Immature natural killer cell (primary cell): ENCODE results near the gene ANKRD44. TPM values are rescaled to one million over a fixed set of nuclear protein-coding genes. Genes with fewer than 3 reads are reported as not detected.
"Not testable (repeated sequence)": the region's sequence is repeated elsewhere in the genome, so short reads cannot be mapped to it uniquely, and the experiment has no call there.

ENCODE experiments used
- DNase-seq, 3 donors: peaks; one replicate each; pipeline ENCODE4 v3.0.0; 2022; ENCODE audit warnings: mixed read lengths in 1 of 3
- H3K27ac Mint-ChIP-seq, 6 donors: one replicate each; pipeline ENCODE4 v1.8.0; 2020; ENCODE audit warnings: mixed read lengths in 6 of 6, mild to moderate bottlenecking in 5 of 6, inconsistent platforms in 4 of 6, moderate library complexity in 3 of 6
- H3K27me3 Mint-ChIP-seq, 3 donors: one replicate each; pipeline ENCODE4 v1.8.0; 2020 to 2021; ENCODE audit warnings: low read depth in 3 of 3, mild to moderate bottlenecking in 3 of 3, mixed read lengths in 3 of 3, moderate library complexity in 3 of 3, inconsistent platforms in 1 of 3
- H3K36me3 Mint-ChIP-seq, 3 donors: one replicate each; pipeline ENCODE4 v1.8.0; 2020; ENCODE audit warnings: mixed read lengths in 3 of 3, inconsistent platforms in 2 of 3, mild to moderate bottlenecking in 2 of 3
- H3K4me1 Mint-ChIP-seq, 2 donors: one replicate each; pipeline ENCODE4 v1.8.0; 2020; ENCODE audit warnings: inconsistent platforms in 2 of 2, mild to moderate bottlenecking in 2 of 2, mixed read lengths in 2 of 2, moderate library complexity in 1 of 2
- H3K4me3 Mint-ChIP-seq, 5 donors: one replicate each; pipeline ENCODE4 v1.8.0; 2020; ENCODE audit warnings: mild to moderate bottlenecking in 5 of 5, mixed read lengths in 5 of 5, inconsistent platforms in 3 of 5, moderate library complexity in 3 of 5
- H3K9me3 Mint-ChIP-seq, 6 donors: one replicate each; pipeline ENCODE4 v1.8.0; 2020; ENCODE audit warnings: mild to moderate bottlenecking in 6 of 6, mixed read lengths in 6 of 6, inconsistent platforms in 4 of 6, moderate library complexity in 3 of 6
- polyA plus RNA-seq, 3 donors: library from polyadenylated mRNA; unstranded; fragments of 300-500 nt; fragmentation: Illumina TruSeq; gene quantifications; one replicate each; pipeline ENCODE4 v1.2.3, GENCODE V29; 2021

The ANKRD44 gene
- polyA plus RNA-seq, 3 donors from 2014 or later = 58.0 to 125 (median 65.6) TPM

DNA sequence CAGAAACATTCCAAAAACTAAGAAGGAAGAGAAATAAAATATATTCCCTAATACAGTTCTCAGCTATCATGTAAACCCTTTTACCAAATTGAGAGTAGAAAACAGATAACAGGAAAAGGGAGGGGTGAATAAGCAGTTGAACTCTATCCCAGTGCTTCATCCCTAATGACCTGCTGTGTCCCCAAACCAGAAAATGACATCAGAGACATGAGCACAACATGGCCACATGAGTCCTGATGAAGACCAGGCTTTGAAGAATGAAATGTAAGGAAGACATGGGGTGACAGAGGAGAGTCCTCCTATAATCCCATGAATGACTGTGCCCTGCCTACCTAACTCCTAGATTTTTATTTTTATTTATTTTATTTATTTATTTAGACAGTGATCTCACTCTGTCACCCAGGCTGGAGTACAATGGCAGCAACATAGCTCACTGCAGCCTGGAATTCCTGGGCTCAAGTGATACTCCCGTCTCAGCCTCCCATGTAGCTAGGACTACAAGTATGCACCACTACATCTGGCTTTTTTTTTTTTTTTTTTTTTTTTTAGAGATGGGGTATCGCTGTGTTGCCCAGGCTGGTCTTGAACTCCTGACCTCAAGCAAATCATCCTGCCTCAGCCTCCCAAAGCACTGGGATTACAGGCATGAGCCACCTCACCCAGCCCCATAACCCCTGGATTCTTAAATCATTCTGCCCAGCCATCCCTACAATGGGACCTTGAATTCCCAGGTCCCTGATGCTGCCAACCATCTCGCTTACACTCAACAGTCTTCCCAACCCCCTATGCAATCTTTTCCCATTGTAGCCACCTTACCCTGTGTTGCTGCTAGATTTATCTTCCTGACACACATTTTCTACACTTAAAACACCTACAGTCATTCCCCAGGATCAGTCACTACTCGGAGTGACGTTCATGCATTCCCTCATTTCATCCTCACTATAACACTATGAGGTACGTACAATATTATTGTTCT, 64.5 kb downstream of the ANKRD44 start:
- peaks cover 79 to 96% of the 10 kb centered on the region in 2 donors for H3K4me1 Mint-ChIP-seq
- H3K36me3 Mint-ChIP-seq = peaks cover 0 to 7% (median 0%) of the 10 kb centered on the region in 3 donors
- H3K9me3 Mint-ChIP-seq = no peaks in the 10 kb centered on the region
- H3K27ac Mint-ChIP-seq = peak overlapping the region; percentile 82 to 95 (median 90)
- H3K4me3 Mint-ChIP-seq = peak overlapping the region in 3 of 5 donors; percentile 0 to 48 (median 43)
- H3K27me3 Mint-ChIP-seq = peaks cover 0 to 1% (median 0%) of the 10 kb centered on the region in 3 donors
- DNase-seq = no peak

DNA sequence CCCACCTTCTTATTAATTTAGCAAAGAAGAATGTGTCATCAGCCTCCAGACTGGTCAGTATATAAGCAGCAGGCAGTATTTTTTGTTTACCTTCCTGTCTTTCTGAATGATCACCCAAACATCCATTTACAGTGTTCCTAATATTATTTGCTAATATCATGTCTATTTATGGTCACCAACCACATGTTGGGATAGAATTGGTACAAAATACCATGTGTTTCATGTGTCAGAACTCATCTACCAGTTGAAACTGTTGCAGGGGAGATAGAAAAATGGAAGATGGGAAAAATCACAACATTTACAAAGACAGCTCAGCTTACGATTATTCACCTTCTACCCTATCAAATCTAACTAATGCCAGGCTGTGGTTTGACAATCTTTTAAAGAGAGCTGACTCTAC, 66.2 kb downstream of the ANKRD44 start:
- Mint-ChIP-seq H3K4me1 (peaks cover 81 to 97% of the 10 kb centered on the region in 2 donors), H3K27ac (peak overlapping the region; percentile 44 to 84 (median 65)), H3K36me3 (peaks cover 0 to 7% (median 0%) of the 10 kb centered on the region in 3 donors), H3K9me3 (no peaks in the 10 kb centered on the region), H3K4me3 (peak overlapping the region in 1 of 5 donors; percentile 2), H3K27me3 (peaks cover under 1 to 2% (median 1%) of the 10 kb centered on the region in 3 donors)
- DNase-seq = no peak

DNA sequence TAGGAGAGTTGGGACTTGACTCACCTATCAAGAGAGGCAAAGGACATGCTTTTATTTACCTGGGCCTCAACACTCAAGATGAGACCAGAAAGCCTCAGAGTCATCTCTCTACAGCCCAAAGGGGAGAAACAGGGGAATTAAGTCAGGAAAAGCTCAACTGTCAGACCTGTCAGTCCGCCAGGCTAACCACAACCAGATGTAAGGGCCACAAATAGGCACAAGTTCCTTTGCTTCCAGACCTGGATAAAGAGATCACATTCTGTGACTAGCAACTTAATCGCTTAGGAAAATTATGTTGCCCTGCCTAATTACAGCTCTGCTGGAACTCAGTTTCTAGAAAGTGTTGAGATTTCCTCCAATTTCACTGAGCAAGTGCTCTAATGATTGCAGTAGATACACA, 67.9 kb downstream of the ANKRD44 start:
- Mint-ChIP-seq H3K27me3 (peaks cover 1 to 2% (median 2%) of the 10 kb centered on the region in 3 donors), H3K9me3 (no peaks in the 10 kb centered on the region), H3K27ac (peak overlapping the region in 5 of 6 donors; percentile 68 to 83 (median 81)), H3K4me1 (peaks cover 81 to 97% of the 10 kb centered on the region in 2 donors), H3K4me3 (no peak overlapping the region), H3K36me3 (peaks cover 0 to 7% (median 0%) of the 10 kb centered on the region in 3 donors)
- no peak for DNase-seq

DNA sequence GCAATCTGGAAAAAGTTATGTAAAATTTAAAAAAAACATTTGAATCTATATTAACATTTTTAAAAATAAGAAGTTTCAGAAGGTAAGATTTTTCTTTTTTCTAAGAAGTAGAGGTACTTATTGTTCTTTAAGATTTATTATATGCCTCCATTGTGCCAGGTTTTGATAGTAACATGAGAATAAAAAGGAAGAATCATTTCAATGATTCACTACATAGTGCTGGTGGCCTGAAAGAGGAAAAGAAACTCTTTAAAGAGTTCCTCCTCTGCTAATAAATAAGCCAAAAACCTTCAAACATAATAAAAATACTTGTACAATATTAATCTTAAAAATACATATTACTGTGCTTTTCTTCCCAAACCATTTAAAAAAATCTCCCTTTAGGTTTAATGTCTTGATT, 69.0 kb downstream of the ANKRD44 start:
- peaks cover 81 to 97% of the 10 kb centered on the region in 2 donors for H3K4me1 Mint-ChIP-seq
- peaks cover 0 to 3% (median 0%) of the 10 kb centered on the region in 3 donors for H3K36me3 Mint-ChIP-seq
- no peak for DNase-seq
- H3K4me3 Mint-ChIP-seq = peak overlapping the region in 1 of 5 donors; percentile 25
- H3K27ac Mint-ChIP-seq = peak overlapping the region in 4 of 6 donors; percentile 52 to 79 (median 66)
- H3K27me3 Mint-ChIP-seq = peaks cover 1 to 2% (median 2%) of the 10 kb centered on the region in 3 donors
- no peaks in the 10 kb centered on the region for H3K9me3 Mint-ChIP-seq

DNA sequence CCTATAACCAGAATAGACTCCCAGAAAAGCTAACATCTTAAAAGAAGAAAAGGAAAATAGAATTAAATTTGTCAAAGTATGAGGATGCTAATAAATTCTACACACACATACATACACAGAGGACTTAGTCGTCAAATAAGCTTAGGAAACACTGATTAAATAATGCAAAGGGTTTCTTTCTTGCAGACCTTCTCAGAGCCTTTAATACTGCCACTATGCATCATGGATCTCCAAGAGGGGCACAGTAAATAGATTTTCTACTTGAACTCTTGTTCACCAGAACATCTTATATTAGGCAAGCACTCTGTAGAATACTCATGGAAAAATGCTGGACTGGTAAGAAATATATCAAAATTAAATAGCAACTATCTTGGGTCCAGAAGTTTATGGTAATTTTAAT, 69.4 kb downstream of the ANKRD44 start:
- Mint-ChIP-seq H3K4me1 (peaks cover 82 to 97% of the 10 kb centered on the region in 2 donors), H3K27me3 (peaks cover 0 to 2% (median 2%) of the 10 kb centered on the region in 3 donors), H3K4me3 (peak overlapping the region; percentile 62 to 85 (median 80)), H3K9me3 (no peaks in the 10 kb centered on the region), H3K27ac (peak overlapping the region; percentile 89 to 95 (median 94)), H3K36me3 (no peaks in the 10 kb centered on the region)
- DNase-seq = no peak

DNA sequence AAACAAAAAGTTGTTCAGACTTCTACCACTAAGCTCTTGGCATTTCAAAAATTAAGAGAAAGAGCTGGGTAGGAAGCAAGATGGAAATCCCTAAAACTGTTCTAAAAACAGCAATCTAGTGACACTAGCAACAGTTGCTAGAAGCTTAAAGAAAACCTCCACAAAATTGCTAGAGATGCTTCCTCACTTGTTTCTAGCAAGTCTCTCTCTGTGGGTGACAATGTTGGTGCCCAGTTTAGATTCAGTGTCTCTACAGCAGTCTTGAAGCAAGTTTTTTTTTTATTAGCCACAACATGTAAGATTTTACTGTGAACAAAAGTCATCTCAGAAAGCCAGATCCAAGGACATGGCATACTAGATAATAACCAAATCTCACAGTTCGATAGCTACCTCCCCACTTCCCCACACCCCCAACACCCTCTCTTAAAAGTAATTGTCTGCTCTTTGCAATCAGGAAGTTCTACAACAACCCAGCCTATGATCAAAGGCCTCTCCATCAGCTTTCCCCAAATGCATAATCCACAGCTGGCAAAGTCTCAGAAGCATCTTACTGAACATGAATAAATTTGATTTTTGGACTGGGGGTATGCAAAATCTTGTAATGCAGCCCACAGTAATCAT, 70.0 kb downstream of the ANKRD44 start:
- Mint-ChIP-seq H3K9me3 (no peaks in the 10 kb centered on the region), H3K27ac (peak overlapping the region; percentile 89 to 95 (median 94))
- peak; percentile 50 to 72 (median 67) for DNase-seq

DNA sequence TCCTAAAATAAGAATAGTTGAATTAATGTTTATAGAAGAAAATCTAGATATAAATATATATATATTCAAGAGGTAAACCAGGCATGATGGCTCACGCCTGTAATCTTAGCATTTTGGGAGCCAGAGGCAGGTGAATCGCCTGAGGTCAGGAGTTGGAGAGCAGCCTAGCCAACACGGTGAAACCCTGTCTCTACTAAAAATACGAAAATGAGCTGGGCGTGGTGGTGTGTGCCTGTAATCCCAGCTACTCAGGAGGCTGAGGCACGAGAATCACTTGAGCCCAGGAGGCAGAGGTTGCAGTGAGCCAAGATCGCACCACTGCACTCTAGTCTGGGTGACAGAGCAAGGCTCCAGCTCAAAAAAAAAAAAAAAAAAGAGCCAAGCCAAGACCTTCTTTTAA, 70.6 kb downstream of the ANKRD44 start:
- peak overlapping the region; percentile 62 to 93 (median 85) for H3K4me3 Mint-ChIP-seq
- H3K27ac Mint-ChIP-seq = peak overlapping the region; percentile 89 to 95 (median 94)
- H3K4me1 Mint-ChIP-seq = peaks cover 84 to 98% of the 10 kb centered on the region in 2 donors
- H3K36me3 Mint-ChIP-seq, H3K27me3 Mint-ChIP-seq, DNase-seq, H3K9me3 Mint-ChIP-seq: not testable (repeated sequence)

More for the DNA sequence above, 70.0 kb downstream of the ANKRD44 start:
- H3K4me1 Mint-ChIP-seq = peaks cover 83 to 98% of the 10 kb centered on the region in 2 donors
- peaks cover 0 to 2% (median 2%) of the 10 kb centered on the region in 3 donors for H3K27me3 Mint-ChIP-seq
- peak overlapping the region; percentile 62 to 85 (median 80) for H3K4me3 Mint-ChIP-seq
- no peaks in the 10 kb centered on the region for H3K36me3 Mint-ChIP-seq

DNA sequence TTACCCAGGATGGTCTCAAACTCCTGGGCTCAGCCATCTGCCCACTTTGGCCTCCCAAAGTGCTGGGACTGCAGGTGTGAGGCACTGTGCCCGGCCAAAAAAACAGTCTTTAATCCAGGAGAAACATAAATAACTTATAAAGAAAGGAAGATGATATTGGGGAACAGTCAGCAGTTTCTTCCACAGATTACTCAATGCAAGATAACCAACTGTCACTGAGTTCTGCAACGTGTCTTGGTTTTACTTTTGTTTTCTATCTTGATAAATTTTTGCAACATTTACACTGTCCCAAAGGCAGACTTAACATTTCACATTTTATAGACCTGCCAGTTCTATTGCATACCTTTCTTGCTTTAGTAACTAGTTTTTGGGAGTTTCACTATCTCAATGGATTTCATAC, 71.1 kb downstream of the ANKRD44 start:
- peaks cover 0 to 2% (median 2%) of the 10 kb centered on the region in 3 donors for H3K27me3 Mint-ChIP-seq
- H3K36me3 Mint-ChIP-seq = no peaks in the 10 kb centered on the region
- H3K27ac Mint-ChIP-seq = peak overlapping the region; percentile 94 to 97 (median 95)
- H3K4me3 Mint-ChIP-seq = peak overlapping the region; percentile 80 to 93 (median 88)
- H3K9me3 Mint-ChIP-seq = no peaks in the 10 kb centered on the region
- DNase-seq = peak; percentile 38 to 44 (median 39)
- H3K4me1 Mint-ChIP-seq = peaks cover 86 to 98% of the 10 kb centered on the region in 2 donors

DNA sequence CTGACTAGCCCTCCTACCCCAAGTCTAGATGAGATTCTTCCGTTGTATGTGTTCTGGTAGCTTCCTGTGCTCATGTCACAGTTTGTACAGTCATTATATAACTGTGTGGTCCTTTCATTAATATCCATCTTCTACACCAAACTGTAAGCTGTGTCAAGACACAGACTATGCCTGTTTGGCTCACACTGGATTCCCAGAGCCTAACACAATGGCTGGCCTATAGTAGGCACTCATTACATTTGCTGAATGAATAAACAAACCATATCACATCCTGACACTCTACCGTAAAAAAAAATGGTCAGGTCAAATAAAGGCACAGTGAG, 72.6 kb downstream of the ANKRD44 start:
- DNase-seq = peak in 2 of 3 donors; percentile 30 to 34
- H3K27me3 Mint-ChIP-seq = peaks cover 0 to 2% (median 2%) of the 10 kb centered on the region in 3 donors

DNA sequence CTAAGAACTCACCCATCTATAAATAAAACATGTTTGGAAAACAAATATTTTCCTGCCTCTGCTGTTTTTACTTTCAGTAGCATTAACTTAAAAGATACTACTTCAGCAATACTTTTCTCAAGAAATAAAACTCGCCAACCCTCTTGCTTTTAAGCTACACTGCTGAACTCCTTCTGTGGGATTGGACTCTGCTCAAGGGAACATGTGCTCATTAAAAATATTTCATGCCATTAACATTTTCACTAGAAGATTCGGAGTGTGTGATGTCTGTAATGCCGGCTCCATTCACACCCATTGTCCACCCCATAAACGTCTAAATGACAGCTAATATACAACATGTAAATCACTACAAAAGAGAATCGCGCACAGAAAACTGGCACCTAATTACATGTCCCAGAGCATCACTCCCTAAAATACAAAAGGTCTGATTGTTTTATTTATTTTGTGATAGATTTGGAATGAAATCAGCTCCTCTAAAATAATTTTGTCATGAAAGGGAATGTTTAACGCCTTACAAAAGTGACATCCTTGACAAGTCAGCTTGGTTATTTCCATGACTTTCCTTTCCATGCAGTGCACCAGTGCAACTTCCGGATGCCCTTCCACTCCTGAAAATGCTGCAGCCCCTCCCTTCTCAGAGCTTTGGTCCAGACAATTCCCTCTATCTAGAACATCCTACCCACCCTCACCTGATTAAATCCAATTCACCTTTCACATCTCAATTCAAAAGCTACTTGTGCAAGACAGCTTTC, 73.1 kb downstream of the ANKRD44 start:
- no peak for DNase-seq
- peaks cover 86 to 98% of the 10 kb centered on the region in 2 donors for H3K4me1 Mint-ChIP-seq
- H3K9me3 Mint-ChIP-seq = no peaks in the 10 kb centered on the region
- no peaks in the 10 kb centered on the region for H3K36me3 Mint-ChIP-seq
- peak overlapping the region; percentile 57 to 80 (median 73) for H3K4me3 Mint-ChIP-seq
- peak overlapping the region; percentile 91 to 97 (median 94) for H3K27ac Mint-ChIP-seq
- peaks cover 0 to 2% (median 2%) of the 10 kb centered on the region in 3 donors for H3K27me3 Mint-ChIP-seq

More for the DNA sequence above, 72.6 kb downstream of the ANKRD44 start:
- Mint-ChIP-seq H3K4me3 (peak overlapping the region; percentile 51 to 80 (median 73)), H3K4me1 (peaks cover 86 to 98% of the 10 kb centered on the region in 2 donors), H3K27ac (peak overlapping the region; percentile 91 to 97 (median 94)), H3K9me3 (no peaks in the 10 kb centered on the region), H3K36me3 (no peaks in the 10 kb centered on the region)

DNA sequence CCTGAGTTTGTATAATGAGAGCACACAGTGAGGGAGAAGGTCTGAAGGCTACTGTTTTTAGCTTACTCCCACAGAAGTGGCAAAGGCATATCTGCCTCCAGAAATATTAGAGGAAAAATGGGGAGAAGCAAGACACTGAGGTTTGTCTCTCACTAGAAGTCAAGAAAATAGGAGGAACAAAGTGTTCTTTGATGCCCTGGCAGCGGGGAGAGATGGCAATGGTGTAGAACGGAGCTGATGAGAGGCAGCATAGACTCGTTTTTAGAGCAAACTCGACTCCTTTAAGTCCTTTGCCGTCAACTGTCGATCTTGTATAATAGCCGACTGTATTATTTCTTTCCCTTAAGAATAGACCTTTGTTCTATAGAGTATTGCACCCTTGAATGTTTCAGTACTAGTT, 73.8 kb downstream of the ANKRD44 start:
- peak overlapping the region; percentile 91 to 97 (median 94) for H3K27ac Mint-ChIP-seq
- H3K36me3 Mint-ChIP-seq = no peaks in the 10 kb centered on the region
- no peak for DNase-seq
- H3K27me3 Mint-ChIP-seq = peaks cover 0 to 2% (median 2%) of the 10 kb centered on the region in 3 donors
- no peaks in the 10 kb centered on the region for H3K9me3 Mint-ChIP-seq
- peaks cover 90 to 100% of the 10 kb centered on the region in 2 donors for H3K4me1 Mint-ChIP-seq
- peak overlapping the region in 4 of 5 donors; percentile 4 to 42 (median 20) for H3K4me3 Mint-ChIP-seq

DNA sequence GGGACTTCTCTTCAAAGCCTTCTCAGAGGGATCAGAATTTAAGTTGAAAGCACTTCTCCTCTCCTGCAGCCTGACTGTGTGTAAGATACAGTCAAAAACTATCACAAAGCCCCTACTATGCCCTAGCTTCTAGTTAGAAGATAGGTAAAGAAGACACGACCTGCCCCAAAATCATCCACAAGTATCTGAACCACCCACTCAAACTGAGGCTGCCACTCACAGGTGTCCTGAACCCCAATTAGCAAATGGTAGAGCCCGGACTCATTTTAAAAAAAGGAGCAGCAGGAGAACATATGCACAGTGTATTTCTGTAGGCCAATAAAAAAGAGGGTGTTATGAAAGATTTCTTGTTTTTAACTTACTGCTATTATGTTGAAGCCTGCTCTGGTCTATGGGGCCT, 74.4 kb downstream of the ANKRD44 start:
- Mint-ChIP-seq H3K4me1 (peaks cover 94 to 100% of the 10 kb centered on the region in 2 donors), H3K4me3 (peak overlapping the region in 3 of 5 donors; percentile 19 to 42 (median 23)), H3K27me3 (peaks cover 0 to 2% (median 2%) of the 10 kb centered on the region in 3 donors), H3K36me3 (no peaks in the 10 kb centered on the region), H3K9me3 (no peaks in the 10 kb centered on the region), H3K27ac (peak overlapping the region; percentile 91 to 97 (median 94))
- DNase-seq = no peak

DNA sequence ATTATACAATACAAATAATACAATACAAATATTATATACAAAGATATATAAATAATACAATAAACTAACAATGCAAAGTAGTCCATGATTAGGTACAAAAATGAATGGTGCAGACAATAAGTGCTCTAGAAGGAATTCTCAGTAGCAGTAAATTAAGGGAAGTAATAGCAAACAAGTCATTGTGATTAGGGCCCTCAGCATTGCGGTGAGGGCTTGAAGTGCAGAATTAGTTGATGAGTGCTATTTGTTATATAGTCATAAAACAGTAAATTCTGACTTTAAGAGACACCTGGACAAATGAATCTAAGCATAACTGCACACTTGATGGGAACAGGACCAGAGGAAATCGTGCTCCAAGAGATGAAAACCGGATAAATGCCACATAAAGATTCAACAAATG, 74.9 kb downstream of the ANKRD44 start:
- Mint-ChIP-seq H3K27me3 (peaks cover 0 to 2% (median 2%) of the 10 kb centered on the region in 3 donors), H3K9me3 (no peaks in the 10 kb centered on the region), H3K27ac (peak overlapping the region; percentile 91 to 97 (median 94)), H3K36me3 (no peaks in the 10 kb centered on the region), H3K4me1 (peaks cover 94 to 100% of the 10 kb centered on the region in 2 donors), H3K4me3 (peak overlapping the region in 1 of 5 donors; percentile 22)
- DNase-seq = no peak
